Brain microvascular endothelial cell (primary cell): ENCODE results near the gene CBFB.

Source experiments
- DNase-seq: peaks from one replicate; pipeline ENCODE4 v3.0.0-alpha.2; 2020
- H3K27ac ChIP-seq: fragments of 250-450 bp; sonication (Bioruptor Pico); 2 replicates; pipeline ENCODE4 v1.5.1; 2020; ENCODE audit warnings: mild to moderate bottlenecking, moderate library complexity
- H3K27me3 ChIP-seq: fragments of 250-450 bp; sonication (Bioruptor Pico); replicated peaks from 2 replicates; pipeline ENCODE4 v1.5.1; 2020; ENCODE audit warnings: mild to moderate bottlenecking
- H3K36me3 ChIP-seq: fragments of 250-450 bp; sonication (Bioruptor Pico); replicated peaks from 2 replicates; pipeline ENCODE4 v1.5.1; 2020; ENCODE audit warnings: mild to moderate bottlenecking
- H3K4me3 ChIP-seq: 2 replicates; pipeline ENCODE4 v1.5.1; 2011; ENCODE audit warnings: low read depth, mild to moderate bottlenecking, control low read depth, low read length, moderate library complexity
- CTCF ChIP-seq: IDR thresholded peaks from 2 replicates; pipeline ENCODE4 v1.5.1; 2011; ENCODE audit warnings: low read depth, mild to moderate bottlenecking, moderate library complexity, low read length, control low read depth, inconsistent platforms; ENCODE audit errors: missing control alignments
- in situ Hi-C: cut with HindIII; loops from 2 replicates; pipeline ENCODE4 v1.10.0; 2017; ENCODE audit warnings: low sequenced_read_pairs, low pct_ligation_motif_present

The CBFB gene

GRCh38 chr16:67071476-67072048 lies 42.6 kb downstream of the CBFB start:
- Histone ChIP-seq H3K4me3 (no peak overlapping the region), H3K36me3 (peaks cover 19% of the 10 kb centered on the region), H3K27ac (no peak overlapping the region), H3K27me3 (no peaks in the 10 kb centered on the region)
- no peak for DNase-seq
- TF ChIP-seq CTCF = no peak
- in situ Hi-C loops = no loop called here

- DNase-seq = no peak
- H3K36me3 ChIP-seq = peaks cover 12% of the 10 kb centered on the region
- in situ Hi-C loops = no loop called here
- no peaks in the 10 kb centered on the region for H3K27me3 ChIP-seq
- no peak overlapping the region for H3K27ac ChIP-seq
- no peak for TF ChIP-seq CTCF
- no peak overlapping the region for H3K4me3 ChIP-seq
Observed at GRCh38 chr16:67075331-67075730, 46.4 kb downstream of the CBFB start.

GRCh38 chr16:67077871-67078270 lies 48.9 kb downstream of the CBFB start:
- Histone ChIP-seq H3K36me3 (peaks cover 12% of the 10 kb centered on the region), H3K27me3 (no peaks in the 10 kb centered on the region), H3K4me3 (no peak overlapping the region), H3K27ac (no peak overlapping the region)
- no peak for DNase-seq
- no peak for TF ChIP-seq CTCF
- in situ Hi-C loops = no loop called here

GRCh38 chr16:67082100-67082499 lies 53.2 kb downstream of the CBFB start:
- Histone ChIP-seq H3K27ac (no peak overlapping the region), H3K4me3 (no peak overlapping the region), H3K36me3 (peaks cover 7% of the 10 kb centered on the region), H3K27me3 (no peaks in the 10 kb centered on the region)
- no peak for DNase-seq
- TF ChIP-seq CTCF = no peak
- in situ Hi-C loops = no loop called here

- Histone ChIP-seq H3K27ac (no peak overlapping the region), H3K4me3 (no peak overlapping the region), H3K36me3 (peaks cover 5% of the 10 kb centered on the region), H3K27me3 (no peaks in the 10 kb centered on the region)
- TF ChIP-seq CTCF = no peak
- DNase-seq = no peak
- in situ Hi-C loops = no loop called here
Observed at GRCh38 chr16:67082891-67083290, 53.9 kb downstream of the CBFB start.

GRCh38 chr16:67084345-67085028 lies 55.5 kb downstream of the CBFB start:
- Histone ChIP-seq H3K27me3 (no peaks in the 10 kb centered on the region), H3K36me3 (peaks cover 4% of the 10 kb centered on the region), H3K4me3 (no peak overlapping the region), H3K27ac (no peak overlapping the region)
- TF ChIP-seq CTCF = no peak
- DNase-seq = no peak
- in situ Hi-C loops = no loop called here
